ENCODE data around the gene CSTF2. TPM values are rescaled to one million over a fixed set of nuclear protein-coding genes. Genes with fewer than 3 reads are reported as not detected.

CSTF2 gene
- total and polyA plus RNA-seq, 10 of the 15 experiments (the other 5 are each of a cell fraction or from before 2014, with no cell fraction given), result 7.7 to 66.6 (median 35.8) TPM

- peak; percentile 20 for TF ChIP-seq PBX3 (IDR thresholded peaks at IDR 0.05; ENCODE audit: insufficient replicate concordance, low read depth, low read length)
- peak; percentile 20; the same call in 1 of the 2 replicates for TF ChIP-seq GABPA (IDR thresholded peaks at IDR 0.05; ENCODE audit: low read depth)
- peak in 1 of 2 experiments; percentile 11; a peak in 1 of 4 replicates for TF ChIP-seq EP300 (IDR thresholded peaks at IDR 0.05; ENCODE audit: borderline replicate concordance in 1 of 2, control insufficient read depth in 1 of 2, low read depth in 2 of 2, low read length in 2 of 2)
- no peak for TF ChIP-seq RB1 (IDR thresholded peaks at IDR 0.05; ENCODE audit: borderline replicate concordance)
These were observed 9.5 kb downstream of the CSTF2 start (continued) for GRCh38 chrX:100829730-100830129.

GRCh38 chrX:100830143-100830542 lies 10.0 kb downstream of the CSTF2 start:
- Histone ChIP-seq H3K9ac (ENCODE audit: control insufficient read depth, insufficient read depth, low read length) (no peak overlapping the region; the same call in 1 of the 2 replicates), H3K79me2 (ENCODE audit: control insufficient read depth, insufficient read depth, low read length) (no peaks in the 10 kb centered on the region), H3K4me1 (ENCODE audit: control insufficient read depth, insufficient read depth, low read length) (peaks cover 4% of the 10 kb centered on the region; the same call in 1 of the 2 replicates), H3K4me2 (ENCODE audit: control insufficient read depth, insufficient read depth) (peak overlapping the region; percentile 70), H3K36me3 (ENCODE audit: control insufficient read depth in 2 of 2, insufficient read depth in 2 of 2, low read length in 1 of 2) (peaks cover 2 to 10% of the 10 kb centered on the region in 2 experiments; a peak in 2 of 4 replicates), H4K20me1 (ENCODE audit: control insufficient read depth, insufficient read depth) (no peaks in the 10 kb centered on the region), H3K4me3 (peak overlapping the region; percentile 16; the same call in 1 of the 2 replicates), H2AFZ (ENCODE audit: control insufficient read depth, low read depth, low read length) (no peak overlapping the region), H3K27me3 (replicated peaks in 1 of 2; ENCODE audit: control insufficient read depth in 2 of 2, insufficient read depth in 2 of 2, low read length in 1 of 2) (no peaks in the 10 kb centered on the region), H3K9me3 (replicated peaks; ENCODE audit: control insufficient read depth, insufficient read depth, low read length) (no peaks in the 10 kb centered on the region), H3K27ac (ENCODE audit: control insufficient read depth, insufficient read depth) (peak overlapping the region; percentile 78)
- RAD21 ChIA-PET (ENCODE audit: unreplicated experiment), result interaction anchor here (0.7 to 2.6 kb wide), 2 partner anchors 100 to 161 kb away, joined by 3 to 8 read pairs; no protein-coding TSS in a partner anchor
- SMC1A ChIA-PET (ENCODE audit: uncharacterized antibody, unreplicated experiment), result interaction anchor here (1.3 to 3.0 kb wide), 4 partner anchors 9 to 100 kb away, joined by 3 to 20 read pairs (median 4); partner anchors contain the start of genes CSTF2 and NOX1
- peak; percentile 45 for ATAC-seq
- FAIRE-seq, result no peak
- DNase-seq (ENCODE audit: low read depth, low spot score), result no peak
- BruUV-seq (replicated peaks), result no TSS peak
- CTCF ChIA-PET, result no interaction called here
- intact Hi-C loops (cut with micrococcal nuclease; ENCODE audit: unreplicated experiment) (no loop called here), in situ Hi-C loops (cut with MboI) (no loop called here)
- WGBS (ENCODE audit: insufficient coverage, insufficient replicate concordance, low lambda C conversion rate, missing lambda C conversion rate), result under 1% methylated on average over 5 of the region's 5 CpGs
- POLR2A ChIA-PET, result interaction anchor here (0.7 kb wide), 1 partner anchor 555 kb away, joined by 3 read pairs; no protein-coding TSS in a partner anchor
- TF ChIP-seq CHD4 (IDR thresholded peaks at IDR 0.05) (no peak), EP300 (IDR thresholded peaks at IDR 0.05; ENCODE audit: borderline replicate concordance in 1 of 2, control insufficient read depth in 1 of 2, low read depth in 2 of 2, low read length in 2 of 2) (no peak), ZNF592 (IDR thresholded peaks at IDR 0.05) (no peak), CTCF (IDR thresholded peaks at IDR 0.05 in 2 of 3, conservative IDR thresholded peaks at IDR 0.05 in 1 of 3; ENCODE audit: control insufficient read depth in 2 of 3, extremely low read depth in 1 of 3, insufficient read depth in 1 of 3, low read depth in 3 of 3, low read length in 3 of 3) (no peak), JUND (IDR thresholded peaks at IDR 0.05; ENCODE audit: low read depth, low read length) (no peak), BRCA1 (IDR thresholded peaks at IDR 0.05; ENCODE audit: low read depth, low read length) (no peak)
